NT2/D1 (cell line): ENCODE measurements around the gene TRMT1L.

Experiments
- YY1 ChIP-seq: IDR thresholded peaks from 2 replicates; pipeline ENCODE4 v1.6.1; 2011; ENCODE audit not compliant: insufficient read length, insufficient read depth
- ZNF274 ChIP-seq: IDR thresholded peaks from 2 replicates; pipeline ENCODE4 v1.6.1; 2011; ENCODE audit warnings: mild to moderate bottlenecking, low read depth, low read length

DNA sequence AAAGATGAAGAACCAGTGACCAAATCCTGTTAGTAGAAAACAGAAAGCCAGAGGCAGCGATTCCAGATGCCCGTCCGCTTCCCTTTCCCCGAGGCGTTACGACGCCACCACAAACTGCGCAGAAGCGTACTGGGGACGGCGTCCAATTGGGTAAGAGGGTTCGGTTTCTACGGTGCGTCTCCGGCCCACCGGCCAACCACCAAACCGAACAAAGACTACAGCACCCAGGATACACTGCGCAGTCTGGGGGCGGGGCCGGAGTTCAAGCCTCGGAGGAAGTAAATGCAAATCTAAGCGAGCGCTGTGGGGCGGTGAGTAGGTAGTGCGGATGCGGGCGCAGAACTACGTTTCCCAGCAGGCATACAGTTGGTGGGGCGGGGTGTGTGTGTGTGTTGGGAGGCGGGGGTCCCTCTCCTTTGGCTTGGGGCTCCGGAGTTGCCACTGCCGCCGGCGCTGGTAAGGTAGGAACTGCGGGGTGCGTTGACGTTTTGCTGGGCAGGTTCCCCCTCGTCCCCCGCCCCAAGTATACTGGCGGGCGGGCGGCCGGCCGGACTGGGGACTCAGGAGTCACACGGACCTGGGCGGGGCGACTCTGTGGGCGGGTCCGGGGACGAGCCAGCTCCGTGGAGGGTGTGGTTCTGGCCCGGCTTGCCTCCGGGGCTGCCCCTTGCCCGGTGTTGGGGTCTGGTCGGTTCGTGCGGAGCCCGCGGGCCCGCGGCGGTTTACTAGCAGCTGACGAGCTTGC is at the start of gene TRMT1L, which contains the start of gene SWT1:
- TF ChIP-seq YY1 = peak; percentile 39
- no peak for TF ChIP-seq ZNF274
